Caco-2 (cell line): ENCODE data around the gene ADISSP. TPM values are rescaled to one million over a fixed set of nuclear protein-coding genes. Genes with fewer than 3 reads are reported as not detected.

Source experiments
- BruUV-seq: library from RNA; stranded (reverse); fragments of 400-500 nt; replicated peaks from 2 replicates; lab custom pipeline; 2021; lab: Mats Ljungman, UMichigan
- CTCF ChIA-PET: fragments of 300-600 bp; sonication (Branson Sonifier 250); formaldehyde crosslinking; loops from one replicate; lab custom pipeline; 2022; ENCODE audit warnings: antibody characterized with exemption; lab: Charles Lee
- POLR2A ChIA-PET: fragments of 300-600 bp; sonication (Branson Sonifier 250); formaldehyde crosslinking; loops from one replicate; lab custom pipeline; 2022; ENCODE audit warnings: antibody characterized with exemption; lab: Charles Lee
- DNase-seq, 2 experiments: peaks; one replicate each; pipeline versions ENCODE4 v3.0.0 to v3.0.0-alpha.2; 2020 to 2022
- H3K27me3 ChIP-seq: replicated peaks from 2 replicates; pipeline ENCODE4 v1.6.0; 2011; ENCODE audit warnings: low read length; ENCODE audit not compliant: control insufficient read depth, insufficient read depth
- H3K36me3 ChIP-seq: 2 replicates; pipeline ENCODE4 v1.5.1; 2011; ENCODE audit warnings: low read length; ENCODE audit not compliant: control insufficient read depth, insufficient read depth
- H3K4me1 ChIP-seq: fragments of 250-450 bp; sonication (Bioruptor Pico); 2 replicates; pipeline ENCODE4 v1.5.1; 2020; ENCODE audit warnings: mild to moderate bottlenecking
- H3K4me3 ChIP-seq: 2 replicates; pipeline ENCODE4 v1.5.1; 2011; ENCODE audit warnings: low read depth, mild to moderate bottlenecking, control low read depth, low read length
- H3K9me3 ChIP-seq: fragments of 250-450 bp; sonication (Bioruptor Pico); 2 replicates; pipeline ENCODE4 v1.5.1; 2020; ENCODE audit warnings: mild to moderate bottlenecking, moderate library complexity
- H3K27ac Mint-ChIP-seq: one replicate; pipeline ENCODE4 v1.8.0; 2022; ENCODE audit warnings: mixed read lengths; ENCODE audit not compliant: unreplicated experiment
- H3K27me3 Mint-ChIP-seq: one replicate; pipeline ENCODE4 v1.8.0; 2022; ENCODE audit warnings: mixed read lengths; ENCODE audit not compliant: insufficient read depth, unreplicated experiment
- H3K36me3 Mint-ChIP-seq: one replicate; pipeline ENCODE4 v1.8.0; 2022; ENCODE audit warnings: mild to moderate bottlenecking, mixed read lengths; ENCODE audit not compliant: insufficient read depth, unreplicated experiment
- H3K4me1 Mint-ChIP-seq: one replicate; pipeline ENCODE4 v1.8.0; 2022; ENCODE audit warnings: low read depth, mixed read lengths; ENCODE audit not compliant: unreplicated experiment
- H3K4me3 Mint-ChIP-seq: one replicate; pipeline ENCODE4 v1.8.0; 2022; ENCODE audit warnings: mild to moderate bottlenecking, moderate library complexity, mixed read lengths; ENCODE audit not compliant: unreplicated experiment
- H3K9me3 Mint-ChIP-seq: one replicate; pipeline ENCODE4 v1.8.0; 2022; ENCODE audit warnings: mixed read lengths; ENCODE audit not compliant: unreplicated experiment
- CTCF ChIP-seq, 2 experiments: fragments of 200-600 bp in 1 of 2; IDR thresholded peaks; 1 replicate in 1 of 2; 2 replicates in 1 of 2; pipeline versions ENCODE4 v1.5.1 to v1.8.0; 2011 to 2022; ENCODE audit warnings: antibody characterized with exemption in 1 of 2, control low read depth in 1 of 2, inconsistent platforms in 1 of 2, low read depth in 1 of 2, low read length in 1 of 2, mild to moderate bottlenecking in 1 of 2, moderate library complexity in 1 of 2; ENCODE audit not compliant: insufficient read depth in 1 of 2, severe bottlenecking in 1 of 2, unreplicated experiment in 1 of 2
- intact Hi-C: fragments of 100-400 bp; cut with micrococcal nuclease; formaldehyde crosslinking; loops from one replicate; pipeline ENCODE4 v1.10.0; 2022; ENCODE audit not compliant: unreplicated experiment
- total RNA-seq: library from RNA; stranded (reverse); gene quantifications from 2 replicates; pipeline ENCODE4 v1.2.3, GENCODE V29; 2022

Gene ADISSP
- total RNA-seq, 1 experiment from 2014 or later: 56.1 TPM

DNA sequence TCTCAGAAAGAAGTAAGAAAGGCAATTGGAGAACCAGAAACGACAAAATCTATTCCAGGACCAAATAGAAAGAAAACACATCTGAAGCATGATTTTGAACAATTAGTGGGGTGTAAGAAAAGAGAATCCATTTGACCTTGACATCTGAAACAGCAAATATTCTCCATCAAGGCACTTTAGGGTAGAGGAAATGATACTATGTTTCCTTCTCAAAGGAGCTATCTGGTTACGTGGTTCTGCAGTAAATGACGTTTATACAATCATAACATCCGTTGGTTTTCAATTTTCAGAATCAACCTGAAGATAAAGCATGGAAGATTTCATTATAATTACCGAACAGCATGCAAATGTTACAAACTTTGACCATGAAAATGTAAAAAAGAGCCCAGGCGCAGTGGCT lies 46.9 kb downstream of the ADISSP start:
- H3K27ac Mint-ChIP-seq: no peak overlapping the region

GRCh38 chr20:3720068-3720467 lies 47.5 kb downstream of the ADISSP start:
- Mint-ChIP-seq H3K36me3 (no peaks in the 10 kb centered on the region), H3K4me1 (no peaks in the 10 kb centered on the region), H3K27me3 (peaks cover 4% of the 10 kb centered on the region), H3K9me3 (no peaks in the 10 kb centered on the region), H3K4me3 (no peak overlapping the region), H3K27ac (no peak overlapping the region)
- TF ChIP-seq CTCF (IDR thresholded peaks at IDR 0.05; ENCODE audit: insufficient read depth in 1 of 2, low read depth in 1 of 2, low read length in 1 of 2, severe bottlenecking in 1 of 2, unreplicated experiment in 1 of 2): no peak
- BruUV-seq: no TSS peak
- DNase-seq: no peak
- Histone ChIP-seq H3K36me3 (no peaks in the 10 kb centered on the region), H3K4me3 (no peak overlapping the region), H3K27me3 (no peaks in the 10 kb centered on the region; the same call in 1 of the 2 replicates), H3K9me3 (no peaks in the 10 kb centered on the region), H3K4me1 (no peaks in the 10 kb centered on the region)
- ChIA-PET POLR2A (no interaction called here), CTCF (interaction anchor here (0.6 kb wide), 2 partner anchors 9 to 49 kb away, joined by 3 to 5 read pairs; no protein-coding TSS in a partner anchor)
- intact Hi-C loops: no loop called here

More for the DNA sequence above, 46.9 kb downstream of the ADISSP start:
- BruUV-seq: no TSS peak
- DNase-seq: no peak
- Mint-ChIP-seq H3K27me3 (peaks cover 4% of the 10 kb centered on the region), H3K4me3 (no peak overlapping the region), H3K9me3 (no peaks in the 10 kb centered on the region), H3K4me1 (no peaks in the 10 kb centered on the region), H3K36me3 (no peaks in the 10 kb centered on the region)
- no peaks in the 10 kb centered on the region; the same call in 1 of the 2 replicates for H3K27me3 ChIP-seq
- POLR2A ChIA-PET: no interaction called here
- no peaks in the 10 kb centered on the region for H3K9me3 ChIP-seq
- CTCF ChIA-PET: interaction anchor here (0.6 kb wide), 2 partner anchors 10 to 48 kb away, joined by 3 to 5 read pairs; no protein-coding TSS in a partner anchor
- H3K36me3 ChIP-seq: no peaks in the 10 kb centered on the region
- TF ChIP-seq CTCF (IDR thresholded peaks at IDR 0.05; ENCODE audit: insufficient read depth in 1 of 2, low read depth in 1 of 2, low read length in 1 of 2, severe bottlenecking in 1 of 2, unreplicated experiment in 1 of 2): no peak
- H3K4me1 ChIP-seq: no peaks in the 10 kb centered on the region
- H3K4me3 ChIP-seq: no peak overlapping the region
- intact Hi-C loops: no loop called here

GRCh38 chr20:3719046-3719445 lies 48.5 kb downstream of the ADISSP start:
- Histone ChIP-seq H3K4me3 (no peak overlapping the region), H3K27me3 (no peaks in the 10 kb centered on the region; the same call in 1 of the 2 replicates), H3K9me3 (no peaks in the 10 kb centered on the region), H3K4me1 (no peaks in the 10 kb centered on the region), H3K36me3 (no peaks in the 10 kb centered on the region)
- H3K27me3 Mint-ChIP-seq: no peaks in the 10 kb centered on the region
- no TSS peak for BruUV-seq
- intact Hi-C loops: no loop called here
- H3K4me3 Mint-ChIP-seq: no peak overlapping the region
- H3K4me1 Mint-ChIP-seq: no peaks in the 10 kb centered on the region
- DNase-seq: no peak
- H3K9me3 Mint-ChIP-seq: no peaks in the 10 kb centered on the region
- H3K36me3 Mint-ChIP-seq: no peaks in the 10 kb centered on the region
- TF ChIP-seq CTCF (IDR thresholded peaks at IDR 0.05; ENCODE audit: insufficient read depth in 1 of 2, low read depth in 1 of 2, low read length in 1 of 2, severe bottlenecking in 1 of 2, unreplicated experiment in 1 of 2): no peak
- H3K27ac Mint-ChIP-seq: no peak overlapping the region
- ChIA-PET CTCF (no interaction called here), POLR2A (no interaction called here)
